Measurements from ENCODE around the gene SNRK. TPM values are rescaled to one million over a fixed set of nuclear protein-coding genes. Genes with fewer than 3 reads are reported as not detected.

The SNRK gene
- total RNA-seq, 5 donors from 2014 or later (not counting 1 experiment from before 2014, with no cell fraction given), result 88.1 to 165 (median 107) TPM

- H3K27me3 Mint-ChIP-seq, result no peaks in the 10 kb centered on the region
- peaks cover 78% of the 10 kb centered on the region for H3K36me3 Mint-ChIP-seq
- H3K9me3 Mint-ChIP-seq, result peaks cover 0 to under 1% (median 0%) of the 10 kb centered on the region in 3 donors
- peak overlapping the region; percentile 91 to 92 for H3K27ac Mint-ChIP-seq
- DNase-seq, result no peak
- no peak overlapping the region for H3K4me3 ChIP-seq (ENCODE audit: control insufficient read depth in 1 of 2, extremely low read depth in 1 of 2, low read length in 1 of 2)
- H3K4me3 Mint-ChIP-seq, result peak overlapping the region in 2 of 3 donors; percentile 7 to 73
- H3K9me3 ChIP-seq, result no peaks in the 10 kb centered on the region
- ATAC-seq (replicated peaks in 1 of 4), result peak in 1 of 4 experiments; percentile 22
- WGBS (ENCODE audit: insufficient coverage), result 92% methylated on average over 4 of the region's 6 CpGs
- POLR2A ChIA-PET, result interaction anchor here (0.6 to 1.7 kb wide), 5 partner anchors 8 to 59 kb away, joined by 3 to 10 read pairs (median 5); no protein-coding TSS in a partner anchor
- CTCF ChIA-PET, result interaction anchor here in 1 of 2 donors (0.5 to 2.7 kb wide), 6 partner anchors 32 to 184 kb away, joined by 3 to 8 read pairs (median 6); no protein-coding TSS in a partner anchor
- peaks cover 20 to 76% of the 10 kb centered on the region in 2 donors for H3K36me3 ChIP-seq (ENCODE audit: control insufficient read depth in 2 of 2, extremely low read depth in 1 of 2, insufficient read depth in 1 of 2, low read length in 1 of 2)
- H3K27me3 ChIP-seq (replicated peaks in 1 of 2; ENCODE audit: control insufficient read depth in 2 of 2, extremely low read depth in 1 of 2, insufficient read depth in 2 of 2, low read length in 1 of 2), result no peaks in the 10 kb centered on the region
- peaks cover 63 to 68% of the 10 kb centered on the region in 2 experiments for H3K4me1 ChIP-seq (ENCODE audit: control insufficient read depth in 1 of 2, extremely low read depth in 1 of 2, insufficient read depth in 2 of 2, low read length in 2 of 2)
- H3K27ac ChIP-seq (ENCODE audit: low read length), result peak overlapping the region; percentile 85
- H3K4me1 Mint-ChIP-seq, result peaks cover 82 to 83% (median 83%) of the 10 kb centered on the region in 3 donors
Observed at GRCh38 chr3:43345877-43346276, 59.5 kb downstream of the SNRK start.

GRCh38 chr3:43346978-43347749 lies 60.8 kb downstream of the SNRK start:
- Histone ChIP-seq H3K4me3 (ENCODE audit: control insufficient read depth in 1 of 2, extremely low read depth in 1 of 2, low read length in 1 of 2) (peak overlapping the region in 1 of 2 donors; percentile 7), H3K27ac (ENCODE audit: low read length) (peak overlapping the region; percentile 85), H3K9me3 (no peaks in the 10 kb centered on the region), H3K36me3 (ENCODE audit: control insufficient read depth in 2 of 2, extremely low read depth in 1 of 2, insufficient read depth in 1 of 2, low read length in 1 of 2) (peaks cover 11 to 68% of the 10 kb centered on the region in 2 donors), H3K27me3 (replicated peaks in 1 of 2; ENCODE audit: control insufficient read depth in 2 of 2, extremely low read depth in 1 of 2, insufficient read depth in 2 of 2, low read length in 1 of 2) (no peaks in the 10 kb centered on the region), H3K4me1 (ENCODE audit: control insufficient read depth in 1 of 2, extremely low read depth in 1 of 2, insufficient read depth in 2 of 2, low read length in 2 of 2) (peaks cover 57 to 62% of the 10 kb centered on the region in 2 experiments)
- Mint-ChIP-seq H3K9me3 (peaks cover 7 to 13% (median 11%) of the 10 kb centered on the region in 3 donors), H3K4me1 (peaks cover 72 to 80% (median 73%) of the 10 kb centered on the region in 3 donors), H3K27me3 (no peaks in the 10 kb centered on the region), H3K36me3 (peaks cover 87% of the 10 kb centered on the region), H3K27ac (peak overlapping the region; percentile 91 to 92), H3K4me3 (peak overlapping the region; percentile 51 to 73 (median 56))
- WGBS (ENCODE audit: insufficient coverage), result 69% methylated on average over 4 of the region's 14 CpGs
- ATAC-seq (replicated peaks in 1 of 4) (peak; percentile 79 to 83 (median 81)), DNase-seq (peak in 33 of 35 experiments; percentile 12 to 83 (median 50))
- POLR2A ChIA-PET, result interaction anchor here (0.6 to 1.7 kb wide), 7 partner anchors 9 to 60 kb away, joined by 3 to 10 read pairs (median 3); no protein-coding TSS in a partner anchor
- CTCF ChIA-PET, result interaction anchor here (0.6 to 2.7 kb wide), 15 partner anchors 10 to 190 kb away, joined by 3 to 8 read pairs (median 4); partner anchors contain the start of gene SNRK (in 1 of the 2)

GRCh38 chr3:43347774-43348173 lies 61.4 kb downstream of the SNRK start:
- Histone ChIP-seq H3K4me3 (ENCODE audit: control insufficient read depth in 1 of 2, extremely low read depth in 1 of 2, low read length in 1 of 2) (no peak overlapping the region), H3K36me3 (ENCODE audit: control insufficient read depth in 2 of 2, extremely low read depth in 1 of 2, insufficient read depth in 1 of 2, low read length in 1 of 2) (peaks cover 11 to 62% of the 10 kb centered on the region in 2 donors), H3K4me1 (ENCODE audit: control insufficient read depth in 1 of 2, extremely low read depth in 1 of 2, insufficient read depth in 2 of 2, low read length in 2 of 2) (peaks cover 51 to 57% of the 10 kb centered on the region in 2 experiments), H3K27ac (ENCODE audit: low read length) (peak overlapping the region; percentile 85), H3K27me3 (replicated peaks in 1 of 2; ENCODE audit: control insufficient read depth in 2 of 2, extremely low read depth in 1 of 2, insufficient read depth in 2 of 2, low read length in 1 of 2) (no peaks in the 10 kb centered on the region), H3K9me3 (peaks cover 5% of the 10 kb centered on the region)
- CTCF ChIA-PET, result interaction anchor here (0.6 to 1.5 kb wide), 5 partner anchors 10 to 48 kb away, joined by 3 to 5 read pairs (median 3); no protein-coding TSS in a partner anchor
- 97% methylated on average over 13 of the region's 20 CpGs for WGBS (ENCODE audit: insufficient coverage)
- ATAC-seq (replicated peaks in 1 of 4) (no peak), DNase-seq (no peak)
- Mint-ChIP-seq H3K36me3 (peaks cover 87% of the 10 kb centered on the region), H3K9me3 (peaks cover 14 to 19% (median 15%) of the 10 kb centered on the region in 3 donors), H3K27me3 (no peaks in the 10 kb centered on the region), H3K4me3 (peak overlapping the region; percentile 51 to 73 (median 56)), H3K27ac (peak overlapping the region; percentile 91 to 92), H3K4me1 (peaks cover 66 to 74% (median 67%) of the 10 kb centered on the region in 3 donors)
- POLR2A ChIA-PET, result interaction anchor here in 1 of 2 donors (1.6 kb wide), 1 partner anchor 51 kb away, joined by 4 read pairs; no protein-coding TSS in a partner anchor

GRCh38 chr3:43348350-43348749 lies 62.0 kb downstream of the SNRK start:
- no peak for ATAC-seq (replicated peaks in 1 of 4)
- H3K9me3 ChIP-seq, result peaks cover 5% of the 10 kb centered on the region
- no peaks in the 10 kb centered on the region for H3K27me3 Mint-ChIP-seq
- DNase-seq, result no peak
- CTCF ChIA-PET, result interaction anchor here (0.6 to 0.7 kb wide), 2 partner anchors 14 to 25 kb away, joined by 3 read pairs; no protein-coding TSS in a partner anchor
- peaks cover 85% of the 10 kb centered on the region for H3K36me3 Mint-ChIP-seq
- H3K36me3 ChIP-seq (ENCODE audit: control insufficient read depth in 2 of 2, extremely low read depth in 1 of 2, insufficient read depth in 1 of 2, low read length in 1 of 2), result peaks cover 11 to 58% of the 10 kb centered on the region in 2 donors
- peaks cover 46 to 54% of the 10 kb centered on the region in 2 experiments for H3K4me1 ChIP-seq (ENCODE audit: control insufficient read depth in 1 of 2, extremely low read depth in 1 of 2, insufficient read depth in 2 of 2, low read length in 2 of 2)
- peaks cover 17 to 25% (median 19%) of the 10 kb centered on the region in 3 donors for H3K9me3 Mint-ChIP-seq
- WGBS (ENCODE audit: insufficient coverage), result 88% methylated on average over 9 of the region's 11 CpGs
- H3K27ac Mint-ChIP-seq, result peak overlapping the region; percentile 80 to 81
- POLR2A ChIA-PET, result interaction anchor here (0.6 to 1.6 kb wide), 2 partner anchors 19 to 52 kb away, joined by 3 to 4 read pairs; no protein-coding TSS in a partner anchor
- H3K4me3 ChIP-seq (ENCODE audit: control insufficient read depth in 1 of 2, extremely low read depth in 1 of 2, low read length in 1 of 2), result no peak overlapping the region
- peaks cover 60 to 68% (median 61%) of the 10 kb centered on the region in 3 donors for H3K4me1 Mint-ChIP-seq
- H3K4me3 Mint-ChIP-seq, result peak overlapping the region in 1 of 3 donors; percentile 73
- H3K27ac ChIP-seq (ENCODE audit: low read length), result peak overlapping the region; percentile 85
- H3K27me3 ChIP-seq (replicated peaks in 1 of 2; ENCODE audit: control insufficient read depth in 2 of 2, extremely low read depth in 1 of 2, insufficient read depth in 2 of 2, low read length in 1 of 2), result no peaks in the 10 kb centered on the region

GRCh38 chr3:43348852-43349574 lies 62.7 kb downstream of the SNRK start:
- ChIA-PET POLR2A (interaction anchor here (0.6 to 0.7 kb wide), 3 partner anchors 19 to 58 kb away, joined by 3 read pairs; no protein-coding TSS in a partner anchor), CTCF (interaction anchor here in 1 of 2 donors (0.7 kb wide), 3 partner anchors 16 to 125 kb away, joined by 3 read pairs; no protein-coding TSS in a partner anchor)
- peak overlapping the region; percentile 80 to 81 for H3K27ac Mint-ChIP-seq
- H3K27ac ChIP-seq (ENCODE audit: low read length), result peak overlapping the region; percentile 42
- H3K4me1 Mint-ChIP-seq, result peaks cover 54 to 62% (median 54%) of the 10 kb centered on the region in 3 donors
- peaks cover 19 to 32% (median 21%) of the 10 kb centered on the region in 3 donors for H3K9me3 Mint-ChIP-seq
- peaks cover 11 to 60% of the 10 kb centered on the region in 2 donors for H3K36me3 ChIP-seq (ENCODE audit: control insufficient read depth in 2 of 2, extremely low read depth in 1 of 2, insufficient read depth in 1 of 2, low read length in 1 of 2)
- ATAC-seq (replicated peaks in 1 of 4) (no peak), DNase-seq (no peak)
- H3K4me3 ChIP-seq (ENCODE audit: control insufficient read depth in 1 of 2, extremely low read depth in 1 of 2, low read length in 1 of 2), result no peak overlapping the region
- H3K4me3 Mint-ChIP-seq, result peak overlapping the region in 2 of 3 donors; percentile 18 to 73
- peaks cover 85% of the 10 kb centered on the region for H3K36me3 Mint-ChIP-seq
- H3K27me3 Mint-ChIP-seq, result no peaks in the 10 kb centered on the region
- no peaks in the 10 kb centered on the region for H3K27me3 ChIP-seq (replicated peaks in 1 of 2; ENCODE audit: control insufficient read depth in 2 of 2, extremely low read depth in 1 of 2, insufficient read depth in 2 of 2, low read length in 1 of 2)
- WGBS (ENCODE audit: insufficient coverage), result no CpG with 5 or more reads among the region's 4 CpGs
- H3K9me3 ChIP-seq, result peaks cover 5% of the 10 kb centered on the region
- H3K4me1 ChIP-seq (ENCODE audit: control insufficient read depth in 1 of 2, extremely low read depth in 1 of 2, insufficient read depth in 2 of 2, low read length in 2 of 2), result peaks cover 43 to 49% of the 10 kb centered on the region in 2 experiments
